ENCODE data around the gene RIPOR2.
A peak's percentile ranks its signal among the peaks of the same experiment; 100 is the strongest.

The RIPOR2 gene

GRCh38 chr6:24935366-24936152 lies at the start of gene RIPOR2:
Gene RIPOR2 (minus strand): TSS chr6:24935960. CDS start chr6:24935898, 62 bp downstream.
- no peak for DNase-seq (ENCODE audit: low read depth in 2 of 2)

- no peak for DNase-seq (ENCODE audit: low read depth in 2 of 2)
These were observed 49.6 kb upstream of the RIPOR2 start for GRCh38 chr6:24985323-24985722.

- DNase-seq (ENCODE audit: low read depth in 2 of 2) = no peak
These were observed 46.5 kb upstream of the RIPOR2 start for GRCh38 chr6:24982231-24982630.

GRCh38 chr6:24981386-24981760 lies 45.6 kb upstream of the RIPOR2 start:
- no peak for DNase-seq (ENCODE audit: low read depth in 2 of 2)

GRCh38 chr6:24980507-24981385 lies 45.0 kb upstream of the RIPOR2 start:
- DNase-seq (ENCODE audit: low read depth in 2 of 2) = no peak

- no peak for DNase-seq (ENCODE audit: low read depth in 2 of 2)
These were observed 43.4 kb upstream of the RIPOR2 start for GRCh38 chr6:24979176-24979575.

GRCh38 chr6:24974182-24975171 lies 38.7 kb upstream of the RIPOR2 start:
- peak in 1 of 2 donors; percentile 31 for DNase-seq (ENCODE audit: low read depth in 2 of 2)

- no peak for DNase-seq (ENCODE audit: low read depth in 2 of 2)
These were observed 36.7 kb upstream of the RIPOR2 start for GRCh38 chr6:24972311-24972958.

GRCh38 chr6:24971067-24971466 lies 35.3 kb upstream of the RIPOR2 start:
- DNase-seq (ENCODE audit: low read depth in 2 of 2) = no peak

GRCh38 chr6:24969343-24969860 lies 33.6 kb upstream of the RIPOR2 start:
- DNase-seq (ENCODE audit: low read depth in 2 of 2) = no peak

GRCh38 chr6:24968783-24969182 lies 33.0 kb upstream of the RIPOR2 start:
- no peak for DNase-seq (ENCODE audit: low read depth in 2 of 2)

GRCh38 chr6:24967211-24967610 lies 31.5 kb upstream of the RIPOR2 start:
- DNase-seq (ENCODE audit: low read depth in 2 of 2) = no peak

GRCh38 chr6:24966381-24966780 lies 30.6 kb upstream of the RIPOR2 start:
- no peak for DNase-seq (ENCODE audit: low read depth in 2 of 2)

GRCh38 chr6:24963887-24964570 lies 28.3 kb upstream of the RIPOR2 start:
- DNase-seq (ENCODE audit: low read depth in 2 of 2) = no peak

GRCh38 chr6:24963339-24963738 lies 27.6 kb upstream of the RIPOR2 start:
- no peak for DNase-seq (ENCODE audit: low read depth in 2 of 2)

GRCh38 chr6:24961852-24962251 lies 26.1 kb upstream of the RIPOR2 start:
- DNase-seq (ENCODE audit: low read depth in 2 of 2) = no peak

- DNase-seq (ENCODE audit: low read depth in 2 of 2) = no peak
These were observed 25.3 kb upstream of the RIPOR2 start for GRCh38 chr6:24960991-24961475.

- DNase-seq (ENCODE audit: low read depth in 2 of 2) = no peak
These were observed 23.6 kb upstream of the RIPOR2 start for GRCh38 chr6:24959319-24959718.

GRCh38 chr6:24957199-24957598 lies 21.4 kb upstream of the RIPOR2 start:
- no peak for DNase-seq (ENCODE audit: low read depth in 2 of 2)

- DNase-seq (ENCODE audit: low read depth in 2 of 2) = no peak
These were observed 18.0 kb upstream of the RIPOR2 start for GRCh38 chr6:24953726-24954125.

Measured in activated CD4-positive, alpha-beta T cell treated with anti-CD3 and anti-CD28 coated beads for 24 hours (primary cell).